CD4-positive, alpha-beta T cell treated with Interleukin-1 beta for 1 hour (primary cell): ENCODE measurements around the gene SEPTIN5.

Experiments
- DNase-seq, 2 donors: peaks; one replicate each; pipeline ENCODE4 v3.0.0-alpha.2; 2020 to 2022

The SEPTIN5 gene

GRCh38 chr22:19763458-19764298 is 49.4 kb downstream of the SEPTIN5 start:
- DNase-seq = no peak

DNA sequence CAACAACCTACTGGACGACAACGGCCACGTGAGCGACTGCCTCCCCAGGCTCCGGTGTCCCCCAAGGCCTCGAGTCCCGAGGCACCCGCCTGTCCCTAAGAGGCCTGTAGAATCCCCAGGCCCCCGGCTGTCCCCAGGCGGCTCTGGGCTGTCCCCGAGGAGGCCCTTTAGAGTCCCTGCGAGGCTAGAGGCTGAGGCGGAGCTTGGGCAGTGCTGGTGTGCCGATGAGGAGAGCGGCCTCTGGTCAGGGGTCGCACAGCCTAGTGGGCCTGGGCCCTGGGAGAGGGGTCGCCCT is 49.9 kb downstream of the SEPTIN5 start:
- DNase-seq = no peak

GRCh38 chr22:19764636-19765476 is 50.6 kb downstream of the SEPTIN5 start:
- DNase-seq = no peak

DNA sequence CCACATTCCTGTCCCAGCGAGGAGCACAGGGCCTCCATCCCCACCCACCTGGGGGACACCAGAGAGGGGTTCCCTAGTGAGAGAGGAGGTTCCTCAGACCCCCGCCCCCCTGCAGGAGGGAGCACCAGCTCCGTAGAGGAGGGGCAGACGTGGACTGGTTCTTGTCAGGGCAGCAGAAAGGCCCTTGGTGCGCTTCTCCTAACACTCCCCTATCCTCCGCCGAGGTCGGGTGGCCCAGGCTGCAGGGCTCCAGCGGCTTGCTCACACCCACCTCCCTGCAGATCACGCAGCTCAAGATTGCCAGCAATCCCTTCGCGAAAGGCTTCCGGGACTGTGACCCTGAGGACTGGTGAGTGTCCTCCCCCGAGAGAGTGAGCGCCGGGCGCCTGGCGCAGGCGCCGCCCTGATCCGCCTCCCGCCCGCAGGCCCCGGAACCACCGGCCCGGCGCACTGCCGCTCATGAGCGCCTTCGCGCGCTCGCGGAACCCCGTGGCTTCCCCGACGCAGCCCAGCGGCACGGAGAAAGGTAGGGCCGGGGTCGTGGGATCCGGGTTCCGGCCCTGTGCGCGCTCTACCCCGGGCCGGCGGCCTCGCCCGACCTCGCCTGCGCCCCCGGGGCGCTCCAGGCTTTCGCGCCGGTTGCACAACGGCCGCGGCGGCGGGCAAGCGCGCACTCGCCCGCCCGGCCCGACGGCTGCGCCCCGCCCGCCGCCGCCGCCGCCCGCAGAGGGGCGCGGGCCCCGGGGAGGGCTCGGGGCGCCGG is 51.4 kb downstream of the SEPTIN5 start:
- no peak for DNase-seq

DNA sequence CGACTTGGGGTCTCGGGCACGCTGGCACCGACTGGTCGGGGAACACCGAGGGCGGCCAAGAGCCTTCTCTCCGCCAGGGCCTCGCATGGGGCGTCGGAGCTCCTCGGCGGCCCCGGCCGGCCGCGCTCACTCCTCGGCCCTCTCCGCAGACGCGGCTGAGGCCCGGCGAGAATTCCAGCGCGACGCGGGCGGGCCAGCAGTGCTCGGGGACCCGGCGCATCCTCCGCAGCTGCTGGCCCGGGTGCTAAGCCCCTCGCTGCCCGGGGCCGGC is 51.9 kb downstream of the SEPTIN5 start:
- DNase-seq = no peak

DNA sequence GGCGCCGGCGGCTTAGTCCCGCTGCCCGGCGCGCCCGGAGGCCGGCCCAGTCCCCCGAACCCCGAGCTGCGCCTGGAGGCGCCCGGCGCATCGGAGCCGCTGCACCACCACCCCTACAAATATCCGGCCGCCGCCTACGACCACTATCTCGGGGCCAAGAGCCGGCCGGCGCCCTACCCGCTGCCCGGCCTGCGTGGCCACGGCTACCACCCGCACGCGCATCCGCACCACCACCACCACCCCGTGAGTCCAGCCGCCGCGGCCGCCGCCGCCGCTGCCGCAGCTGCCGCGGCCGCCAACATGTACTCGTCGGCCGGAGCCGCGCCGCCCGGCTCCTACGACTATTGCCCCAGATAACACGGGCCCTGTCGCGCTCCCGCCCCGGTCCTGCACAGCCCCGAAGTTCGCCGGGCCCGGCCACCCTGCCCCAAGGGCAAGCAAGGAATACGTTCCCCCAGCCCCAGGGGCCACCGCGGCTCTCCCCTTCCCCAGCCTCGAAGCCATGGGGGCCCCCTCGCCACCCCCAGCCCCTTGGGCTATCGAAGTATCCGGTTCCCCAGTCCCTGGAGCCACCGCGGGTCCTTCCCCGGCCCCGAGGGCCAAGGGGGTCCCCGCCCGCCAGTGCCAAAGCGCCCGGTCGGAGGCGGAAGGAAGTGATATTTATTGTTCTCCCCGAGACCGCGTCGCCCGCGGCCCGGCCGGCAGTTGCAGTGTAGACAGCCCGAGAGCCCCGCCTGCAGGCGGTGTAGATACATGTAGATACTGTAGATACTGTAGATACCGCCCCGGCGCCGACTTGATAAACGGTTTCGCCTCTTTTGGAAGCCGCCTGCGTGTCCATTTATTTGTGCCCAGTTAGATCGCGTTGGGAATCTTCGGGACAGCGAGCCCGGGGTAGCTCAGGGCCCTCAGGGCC is 52.5 kb downstream of the SEPTIN5 start:
- DNase-seq = peak; percentile 40 to 51

- DNase-seq = no peak
Measured at GRCh38 chr22:19767427-19768341, 53.4 kb downstream of the SEPTIN5 start.

DNA sequence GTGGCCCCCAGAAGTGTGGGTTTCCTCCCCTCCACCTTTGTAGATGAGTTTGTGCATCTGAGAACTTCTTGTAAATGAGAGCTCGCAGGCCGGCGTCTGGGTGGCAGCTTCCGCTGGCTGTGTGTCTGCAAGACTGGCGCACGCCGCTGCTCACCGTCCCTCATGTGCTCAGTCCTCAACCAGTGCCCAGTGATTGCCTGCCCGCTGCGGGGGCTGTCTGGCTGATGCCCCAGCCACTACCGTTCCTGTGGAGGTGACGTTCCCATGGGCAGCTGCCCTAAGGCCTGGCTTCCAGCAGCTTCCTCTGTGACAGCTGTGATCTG is 55.1 kb downstream of the SEPTIN5 start:
- DNase-seq = no peak

DNA sequence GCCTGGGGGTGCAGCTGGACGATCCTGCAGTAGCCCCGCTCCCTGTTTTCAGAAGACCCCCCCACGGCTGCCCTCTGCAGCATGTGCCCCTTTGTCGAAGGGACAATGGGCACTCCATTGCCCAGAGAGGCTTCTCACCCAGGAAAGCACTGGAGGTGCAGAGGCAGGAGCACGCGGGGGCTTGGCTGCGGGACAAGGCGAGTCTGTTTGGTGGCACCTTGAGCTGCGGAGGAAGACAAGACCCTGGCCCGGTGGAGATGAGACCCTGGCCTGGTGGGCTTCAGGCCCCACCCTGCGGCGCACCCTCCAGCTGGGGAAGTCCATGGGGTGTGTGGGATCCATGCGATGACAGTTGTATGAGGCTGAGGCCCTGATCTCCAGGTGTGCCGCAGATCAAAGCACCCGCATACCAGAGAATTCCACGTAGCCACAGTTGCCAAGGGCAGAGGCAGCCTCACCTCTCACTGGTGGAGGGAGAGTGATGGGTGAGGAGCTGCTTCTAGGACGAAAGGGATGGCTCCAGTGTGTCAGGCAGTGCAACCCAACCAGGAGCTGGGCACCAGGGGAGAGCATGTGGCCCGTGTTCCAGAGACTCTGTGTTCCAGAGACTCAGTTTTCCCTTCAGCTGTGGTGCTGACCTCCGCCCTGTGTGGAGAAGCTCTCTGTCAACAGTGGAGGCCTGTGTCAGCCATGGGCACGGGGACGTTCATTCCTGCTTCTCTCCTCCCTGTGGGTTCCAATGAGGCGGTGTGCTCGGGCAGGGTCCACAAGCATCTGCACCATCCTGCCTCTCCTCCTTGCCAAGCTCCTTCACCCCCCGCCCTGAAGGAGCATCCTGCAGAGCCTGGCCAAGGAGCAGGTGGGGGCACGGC is 56.3 kb downstream of the SEPTIN5 start:
- DNase-seq = no peak

- DNase-seq = no peak
Measured at GRCh38 chr22:19772422-19772672, 58.0 kb downstream of the SEPTIN5 start.
